Loucy (cell line): Measurements from ENCODE around the gene TDRD10.

ENCODE experiments used
- H2AFZ ChIP-seq: fragments of 200-600 bp; sonication (generic); 2 replicates; pipeline ENCODE4 v1.6.0; 2016; ENCODE audit warnings: antibody characterized with exemption, mild to moderate bottlenecking, low read length, moderate library complexity
- H3F3A ChIP-seq: fragments of 200-600 bp; 2 replicates; pipeline ENCODE4 v1.6.0; 2016; ENCODE audit warnings: antibody characterized with exemption, low read depth, mild to moderate bottlenecking
- H3K27me3 ChIP-seq: fragments of 200-600 bp; sonication (generic); 2 replicates; pipeline ENCODE4 v1.6.1; 2014; ENCODE audit warnings: low read length, mild to moderate bottlenecking; ENCODE audit not compliant: insufficient read depth, poor library complexity, severe bottlenecking
- H3K36me3 ChIP-seq: fragments of 200-600 bp; sonication (generic); 2 replicates; pipeline ENCODE4 v1.6.1; 2016; ENCODE audit warnings: low read length; ENCODE audit not compliant: insufficient read depth
- H3K4me1 ChIP-seq: fragments of 200-600 bp; sonication (generic); 2 replicates; pipeline ENCODE4 v1.5.1; 2014; ENCODE audit warnings: low read length, mild to moderate bottlenecking; ENCODE audit not compliant: insufficient read depth, poor library complexity, severe bottlenecking
- H3K4me2 ChIP-seq: fragments of 200-600 bp; sonication (generic); 2 replicates; pipeline ENCODE4 v1.6.0; 2014; ENCODE audit warnings: antibody characterized with exemption, low read length, low read depth, mild to moderate bottlenecking; ENCODE audit not compliant: poor library complexity, severe bottlenecking
- H3K4me3 ChIP-seq: fragments of 200-600 bp; sonication (generic); 2 replicates; pipeline ENCODE4 v1.5.1; 2014; ENCODE audit warnings: low read length, mild to moderate bottlenecking, mixed read lengths; ENCODE audit not compliant: poor library complexity, severe bottlenecking
- H3K79me2 ChIP-seq: fragments of 200-600 bp; sonication (generic); 2 replicates; pipeline ENCODE4 v1.6.1; 2014; ENCODE audit warnings: low read length; ENCODE audit not compliant: insufficient read depth
- H3K9ac ChIP-seq: fragments of 200-600 bp; sonication (generic); 2 replicates; pipeline ENCODE4 v1.6.0; 2014; ENCODE audit warnings: mild to moderate bottlenecking, low read depth, low read length, moderate library complexity; ENCODE audit not compliant: poor library complexity, severe bottlenecking
- H3K9me2 ChIP-seq: fragments of 200-600 bp; sonication (generic); replicated peaks from 2 replicates; pipeline ENCODE4 v1.6.1; 2016; ENCODE audit warnings: low read depth, low read length, mixed read lengths
- H3K9me3 ChIP-seq: fragments of 200-600 bp; sonication (generic); 2 replicates; pipeline ENCODE4 v1.6.1; 2014; ENCODE audit warnings: mild to moderate bottlenecking, antibody characterized with exemption, low read length, low read depth; ENCODE audit not compliant: insufficient read depth
- H4K20me1 ChIP-seq: fragments of 200-600 bp; sonication (generic); 2 replicates; pipeline ENCODE4 v1.6.0; 2014; ENCODE audit warnings: antibody characterized with exemption, low read length, mild to moderate bottlenecking; ENCODE audit not compliant: insufficient read depth, poor library complexity, severe bottlenecking
- CTCF ChIP-seq: fragments of 200-600 bp; sonication (generic); conservative IDR thresholded peaks from 2 replicates; pipeline ENCODE4 v1.5.1; 2014; ENCODE audit warnings: mild to moderate bottlenecking, antibody characterized with exemption, low read length
- EZH2phosphoT487 ChIP-seq: fragments of 200-600 bp; IDR thresholded peaks from 2 replicates; pipeline ENCODE4 v1.6.1; 2018; ENCODE audit warnings: antibody characterized with exemption, mild to moderate bottlenecking, moderate library complexity, borderline replicate concordance

TDRD10 gene

GRCh38 chr1:154519591-154519991 is 17.6 kb downstream of the TDRD10 start:
- Histone ChIP-seq H3F3A (no peaks in the 10 kb centered on the region), H4K20me1 (no peaks in the 10 kb centered on the region), H3K9me2 (no peaks in the 10 kb centered on the region), H3K79me2 (no peaks in the 10 kb centered on the region), H3K4me2 (no peak overlapping the region), H3K9ac (no peak overlapping the region), H3K36me3 (no peaks in the 10 kb centered on the region), H3K4me3 (no peak overlapping the region), H2AFZ (no peak overlapping the region), H3K9me3 (no peaks in the 10 kb centered on the region), H3K27me3 (no peaks in the 10 kb centered on the region), H3K4me1 (no peaks in the 10 kb centered on the region)
- TF ChIP-seq CTCF, result no peak
- TF ChIP-seq EZH2phosphoT487, result no peak

- H3K4me3 ChIP-seq, result no peak overlapping the region
- H3K4me1 ChIP-seq, result no peaks in the 10 kb centered on the region
- no peaks in the 10 kb centered on the region for H3K9me3 ChIP-seq
- H3K79me2 ChIP-seq, result no peaks in the 10 kb centered on the region
- no peak overlapping the region for H3K9ac ChIP-seq
- H3F3A ChIP-seq, result no peaks in the 10 kb centered on the region
- TF ChIP-seq EZH2phosphoT487 (no peak), CTCF (no peak)
- H3K27me3 ChIP-seq, result no peaks in the 10 kb centered on the region
- no peak overlapping the region for H2AFZ ChIP-seq
- H3K9me2 ChIP-seq, result no peaks in the 10 kb centered on the region
- H3K4me2 ChIP-seq, result no peak overlapping the region
- H3K36me3 ChIP-seq, result no peaks in the 10 kb centered on the region
- no peaks in the 10 kb centered on the region for H4K20me1 ChIP-seq
Observed at GRCh38 chr1:154520333-154520732, 18.3 kb downstream of the TDRD10 start.

GRCh38 chr1:154521695-154522094 is 19.7 kb downstream of the TDRD10 start:
- Histone ChIP-seq H3K79me2 (no peaks in the 10 kb centered on the region), H4K20me1 (no peaks in the 10 kb centered on the region), H3K4me3 (no peak overlapping the region), H3K27me3 (no peaks in the 10 kb centered on the region), H3K9me2 (no peaks in the 10 kb centered on the region), H3K9me3 (no peaks in the 10 kb centered on the region), H2AFZ (no peak overlapping the region), H3F3A (no peaks in the 10 kb centered on the region), H3K4me1 (no peaks in the 10 kb centered on the region), H3K36me3 (no peaks in the 10 kb centered on the region), H3K9ac (no peak overlapping the region), H3K4me2 (no peak overlapping the region)
- TF ChIP-seq CTCF, result no peak
- TF ChIP-seq EZH2phosphoT487, result no peak
